Measurements from ENCODE around the gene ADCY10.

DNA sequence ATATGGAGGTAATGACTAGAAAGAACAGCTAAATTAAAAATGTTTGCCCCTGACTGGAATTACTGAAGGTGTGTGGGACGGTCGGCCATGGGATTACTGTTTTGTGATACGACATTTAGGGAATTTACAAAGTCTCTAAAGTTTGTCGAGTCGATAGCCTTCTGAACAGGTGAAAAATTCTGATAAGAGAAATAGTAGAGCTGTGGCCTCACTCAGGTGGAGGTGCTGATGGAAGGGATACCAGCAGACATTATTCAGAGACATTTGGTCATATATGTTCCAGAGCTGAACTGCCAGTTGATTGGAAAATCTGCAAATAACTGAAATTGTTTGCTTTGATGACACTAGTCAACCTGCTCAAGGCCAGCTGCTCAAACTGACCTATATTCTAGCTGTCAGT, 71.1 kb downstream of the ADCY10 start:
- TF ChIP-seq, protein P1, sequence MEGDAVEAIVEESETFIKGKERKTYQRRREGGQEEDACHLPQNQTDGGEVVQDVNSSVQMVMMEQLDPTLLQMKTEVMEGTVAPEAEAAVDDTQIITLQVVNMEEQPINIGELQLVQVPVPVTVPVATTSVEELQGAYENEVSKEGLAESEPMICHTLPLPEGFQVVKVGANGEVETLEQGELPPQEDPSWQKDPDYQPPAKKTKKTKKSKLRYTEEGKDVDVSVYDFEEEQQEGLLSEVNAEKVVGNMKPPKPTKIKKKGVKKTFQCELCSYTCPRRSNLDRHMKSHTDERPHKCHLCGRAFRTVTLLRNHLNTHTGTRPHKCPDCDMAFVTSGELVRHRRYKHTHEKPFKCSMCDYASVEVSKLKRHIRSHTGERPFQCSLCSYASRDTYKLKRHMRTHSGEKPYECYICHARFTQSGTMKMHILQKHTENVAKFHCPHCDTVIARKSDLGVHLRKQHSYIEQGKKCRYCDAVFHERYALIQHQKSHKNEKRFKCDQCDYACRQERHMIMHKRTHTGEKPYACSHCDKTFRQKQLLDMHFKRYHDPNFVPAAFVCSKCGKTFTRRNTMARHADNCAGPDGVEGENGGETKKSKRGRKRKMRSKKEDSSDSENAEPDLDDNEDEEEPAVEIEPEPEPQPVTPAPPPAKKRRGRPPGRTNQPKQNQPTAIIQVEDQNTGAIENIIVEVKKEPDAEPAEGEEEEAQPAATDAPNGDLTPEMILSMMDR (conservative IDR thresholded peaks at IDR 0.05), result no peak
- TF ChIP-seq EZH2 (IDR thresholded peaks at IDR 0.05; ENCODE audit: low read depth), result no peak
